NCI-H1930 (cell line): Measurements from ENCODE around the gene PFKL.
"Not testable (repeated sequence)": the region's sequence is repeated elsewhere in the genome, so short reads cannot be mapped to it uniquely, and the experiment has no call there.

Source experiments
- DNase-seq, 2 experiments: peaks; one replicate each; lab custom pipeline; 2025; lab: John Stamatoyannopoulos, UW

The PFKL gene

DNA sequence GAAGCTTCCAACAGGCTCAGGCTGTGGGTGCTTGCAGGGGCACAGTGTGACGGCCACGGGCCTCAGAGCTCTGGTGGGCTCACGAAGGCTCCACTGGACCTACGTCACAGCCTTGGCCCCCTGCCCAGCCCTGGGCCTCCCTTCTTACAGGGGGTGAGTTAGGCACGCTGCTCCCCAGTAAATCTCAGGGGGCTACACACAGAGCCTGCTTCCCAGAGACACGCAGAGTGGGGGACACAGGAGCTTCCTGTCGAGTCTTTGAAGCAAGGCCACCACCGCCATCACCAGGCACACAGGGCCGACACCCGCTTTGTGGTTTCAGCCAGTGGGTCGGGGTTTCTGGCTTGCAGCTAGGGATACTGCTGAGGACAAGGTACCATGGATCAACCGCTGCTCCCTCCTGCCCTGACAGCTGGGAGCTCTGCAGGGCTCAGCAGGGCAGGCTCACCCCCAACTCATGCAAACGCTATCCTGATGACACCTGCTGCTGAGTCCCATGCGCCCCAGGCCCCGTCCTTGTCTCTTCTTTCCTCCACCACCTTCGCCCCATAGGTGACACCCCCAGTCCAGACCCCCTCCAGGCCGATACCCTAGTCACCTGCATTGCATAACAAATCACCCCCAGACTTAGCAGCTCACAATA is 44.8 kb downstream of the PFKL start:
- DNase-seq, result no peak

DNA sequence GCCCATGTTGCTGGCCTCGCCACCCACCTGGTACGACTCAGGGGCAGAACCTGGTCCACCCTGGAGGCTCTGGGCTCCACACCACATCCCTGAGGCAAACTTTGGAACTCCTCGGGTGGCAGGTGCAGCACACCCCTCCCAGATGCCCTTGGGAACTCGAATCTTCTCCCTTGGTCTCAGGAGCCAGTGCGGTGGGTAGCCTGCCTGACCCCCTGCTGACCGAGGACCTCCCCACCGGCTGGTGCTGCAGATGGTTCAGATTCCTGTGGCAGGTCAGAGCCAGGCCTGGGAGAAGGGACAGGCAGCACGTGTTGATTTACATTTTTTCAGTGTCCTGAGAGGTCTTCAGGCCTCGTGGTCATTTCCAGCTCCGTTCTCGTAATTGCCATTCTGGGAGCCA is 45.6 kb downstream of the PFKL start:
- no peak for DNase-seq

DNA sequence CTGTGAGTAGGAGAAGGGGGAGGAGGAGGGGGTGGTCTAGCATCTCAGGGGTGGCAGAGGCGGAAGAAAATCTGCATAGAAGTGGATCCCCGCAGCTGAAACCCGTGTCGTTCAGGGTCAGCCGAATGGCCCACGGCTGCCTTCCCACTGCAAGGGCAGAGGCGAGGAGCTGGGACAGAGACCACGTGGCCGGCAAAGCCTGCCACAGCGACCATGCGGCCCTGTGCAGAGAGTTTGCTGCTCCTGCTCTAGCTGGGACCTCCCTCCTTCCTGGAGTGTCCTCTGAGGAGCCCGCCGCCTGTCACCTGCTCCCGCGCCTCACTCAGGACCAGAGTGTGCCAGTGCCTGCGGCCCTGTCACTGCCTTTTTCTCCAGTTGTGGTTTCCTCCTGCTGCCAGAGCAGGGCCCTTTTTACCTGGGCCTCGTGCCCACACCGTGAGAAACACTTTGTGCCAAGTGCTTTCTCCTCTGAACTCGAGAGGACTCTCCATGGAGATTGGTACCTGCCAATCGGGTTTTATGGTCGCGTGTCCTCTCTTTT is 48.1 kb downstream of the PFKL start:
- DNase-seq, result no peak

DNA sequence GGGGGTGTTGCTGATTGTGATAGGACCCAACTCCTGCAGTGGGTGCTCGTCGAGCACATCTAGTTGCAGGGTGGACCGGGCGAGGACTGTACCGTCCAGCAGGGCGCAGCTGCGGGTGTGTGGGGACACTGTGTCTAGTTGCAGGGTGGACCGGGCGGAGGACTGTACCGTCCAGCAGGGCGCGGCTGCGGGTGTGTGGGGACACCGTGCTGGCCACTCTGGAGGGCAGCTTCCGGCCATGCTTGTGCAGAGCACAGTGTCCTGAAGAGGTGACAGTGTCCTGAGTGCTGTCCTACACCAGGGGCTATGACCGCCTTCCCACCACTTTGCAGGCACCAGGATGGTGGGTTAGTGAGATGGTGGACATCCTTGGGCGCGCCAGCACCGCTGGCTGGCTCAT is 49.0 kb downstream of the PFKL start:
- DNase-seq, result no peak

DNA sequence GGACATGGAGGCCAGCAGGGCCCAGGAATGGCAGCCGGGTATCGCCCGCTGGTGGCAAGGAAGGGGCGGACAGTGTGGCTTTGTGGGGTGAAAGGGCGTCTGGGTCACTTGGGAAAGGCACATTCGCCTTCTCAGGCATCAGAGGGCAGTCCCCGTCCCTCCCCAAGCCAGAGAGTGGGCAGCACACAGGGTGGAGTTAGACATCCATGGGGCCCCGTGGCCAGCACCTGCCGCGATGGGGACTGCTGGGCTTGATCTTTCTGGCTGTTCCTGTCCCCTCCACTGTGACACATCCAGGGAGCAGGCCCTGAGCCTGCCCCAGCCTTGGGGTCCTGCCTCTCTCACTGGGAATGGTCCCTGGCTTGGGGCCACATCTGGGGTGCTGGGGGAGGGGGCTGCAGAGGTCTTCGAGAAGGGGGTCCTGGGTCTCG is 49.6 kb downstream of the PFKL start:
- no peak for DNase-seq

DNA sequence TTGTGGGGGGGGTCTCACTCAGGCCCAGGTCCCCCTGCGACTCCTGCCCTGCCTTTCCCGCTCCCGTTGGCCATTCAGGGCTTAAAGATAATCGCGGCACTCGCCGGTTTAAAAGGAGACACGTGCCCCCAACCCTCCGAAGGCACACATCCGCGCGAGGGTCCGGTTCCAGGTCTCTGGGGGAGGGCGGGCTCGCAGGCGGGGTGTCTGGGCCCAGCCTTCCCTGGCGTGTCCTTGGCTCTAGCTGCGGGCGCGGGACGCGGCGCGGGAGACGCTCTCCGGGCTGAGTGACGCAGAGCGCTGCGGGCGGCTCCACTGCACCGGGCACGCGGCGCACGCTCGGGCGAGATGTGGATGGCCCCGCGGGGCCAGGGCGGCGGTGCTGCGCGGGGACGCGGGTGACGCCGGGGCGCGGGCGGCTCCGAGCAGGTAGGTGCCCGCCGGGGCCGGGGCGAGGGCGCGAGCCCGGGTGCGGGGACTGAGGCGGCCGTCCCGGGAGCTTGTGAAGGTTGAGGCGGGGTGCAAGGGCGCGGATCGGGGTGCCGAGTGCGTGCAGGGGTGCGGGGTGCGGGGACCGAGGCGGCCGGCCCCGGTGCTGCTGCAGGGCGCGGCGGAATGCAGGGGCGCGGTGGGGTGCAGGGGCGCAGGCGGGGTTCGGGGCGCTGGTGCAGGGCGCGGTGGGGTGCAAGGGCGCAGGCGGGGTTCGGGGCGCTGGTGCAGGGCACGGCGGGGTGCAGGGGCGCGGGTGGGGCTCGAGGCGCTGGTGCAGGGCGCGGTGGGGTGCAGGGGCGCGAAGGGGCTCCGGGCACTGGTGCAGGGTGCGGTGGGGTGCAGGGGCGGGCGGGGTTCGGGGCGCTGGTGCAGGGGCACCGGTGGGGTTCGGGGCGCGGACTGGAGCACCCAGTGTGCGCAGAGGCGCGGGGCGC is 50.3 kb downstream of the PFKL start:
- DNase-seq, result no peak

DNA sequence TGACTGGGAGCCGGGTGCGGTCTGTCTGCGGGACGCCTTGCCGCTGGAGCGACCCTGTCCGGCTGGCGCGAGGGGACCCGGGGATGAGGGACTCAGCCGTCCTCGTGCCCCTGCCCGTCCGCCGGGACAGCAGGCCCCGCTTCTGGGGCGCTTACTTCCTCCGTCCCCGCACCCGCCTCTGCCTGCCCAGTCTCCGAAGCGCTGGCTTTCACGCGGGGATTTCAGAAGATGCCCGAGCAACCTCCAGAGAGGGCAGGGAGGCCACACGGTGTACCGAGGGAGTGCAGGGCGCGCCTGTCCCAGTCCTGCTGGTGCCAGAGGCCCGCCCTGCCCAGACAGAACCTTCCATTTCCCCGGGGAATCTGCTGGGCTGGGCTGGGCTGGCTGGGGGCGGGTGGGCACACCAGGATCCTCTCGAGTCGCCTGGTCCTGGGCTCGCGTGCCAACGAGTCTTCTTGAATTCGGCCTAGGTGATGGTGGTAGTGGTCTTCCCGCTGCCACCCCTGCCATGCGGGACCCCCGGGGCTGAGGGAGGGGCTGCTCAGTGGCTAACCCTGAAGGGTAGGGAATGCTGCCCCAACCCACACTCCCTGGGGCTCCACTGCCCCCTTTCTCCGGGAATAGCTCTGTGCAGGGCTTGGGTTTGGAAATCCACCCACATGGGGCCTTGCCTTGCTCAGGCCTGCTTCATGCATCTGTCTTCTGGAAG is 51.1 kb downstream of the PFKL start:
- DNase-seq, result no peak

DNA sequence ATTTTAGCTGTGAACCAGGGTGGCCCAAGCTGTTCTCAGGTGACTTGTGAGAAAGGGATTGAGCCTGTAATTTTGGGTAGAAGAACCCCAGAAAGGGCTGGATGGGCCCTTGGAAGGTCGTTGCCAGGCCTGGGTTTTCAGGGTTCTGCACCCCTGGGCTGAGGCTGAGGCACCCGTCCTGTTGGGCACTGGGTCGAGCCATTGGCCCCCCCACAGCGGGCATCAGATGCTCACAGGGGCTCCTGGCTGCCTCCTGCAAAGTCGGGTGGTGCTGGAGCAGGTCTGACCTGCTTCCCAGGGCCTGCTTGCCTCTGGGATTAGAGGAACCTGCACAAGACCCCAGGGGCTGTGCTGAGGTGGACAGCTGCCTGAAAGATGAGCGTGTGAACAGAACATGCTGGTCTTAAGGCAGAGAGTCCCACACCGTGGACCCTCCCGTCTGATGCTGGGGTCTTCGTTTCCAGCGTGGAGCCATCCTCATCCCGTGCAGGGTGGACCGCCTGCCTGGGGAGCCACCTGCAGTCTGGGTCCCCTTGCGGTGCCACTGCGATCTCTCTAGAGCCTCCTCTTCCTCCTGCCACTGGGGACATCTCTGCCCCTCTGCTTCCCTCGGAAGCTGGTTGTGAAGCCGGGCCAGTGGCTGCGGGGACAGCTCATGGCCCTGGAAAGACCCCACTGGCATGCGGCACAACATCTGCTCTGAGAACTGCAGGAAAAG is 51.8 kb downstream of the PFKL start:
- no peak for DNase-seq

DNA sequence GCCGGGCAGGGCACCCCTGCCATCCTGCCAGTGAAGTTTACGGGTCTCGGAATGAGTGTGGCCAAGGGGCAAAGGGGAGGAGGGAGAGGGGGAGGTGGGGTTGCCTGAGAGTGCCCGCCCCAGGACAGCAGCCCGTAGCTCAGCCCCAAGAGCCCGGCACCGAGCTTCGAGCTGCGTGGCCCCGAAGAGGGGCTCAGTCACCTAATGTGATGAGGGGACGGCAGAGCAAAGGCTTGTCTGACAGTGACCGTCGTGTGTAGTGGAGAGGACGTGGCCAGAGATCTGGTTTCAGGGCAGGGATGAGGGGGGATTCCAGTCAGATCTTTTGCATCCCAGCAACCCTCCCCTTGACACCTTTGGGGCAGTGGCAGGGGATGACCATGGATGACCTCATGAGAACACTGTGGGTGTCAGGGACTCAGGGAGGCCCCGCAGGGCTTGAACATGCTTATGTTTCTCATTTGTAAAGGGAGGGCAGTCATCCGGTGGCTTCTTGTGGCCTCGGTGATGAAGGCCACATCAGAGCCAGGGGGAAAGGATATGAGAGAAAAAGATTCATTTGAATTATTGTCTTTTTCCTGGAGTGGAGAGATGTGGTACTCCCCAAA is 52.5 kb downstream of the PFKL start:
- no peak for DNase-seq

DNA sequence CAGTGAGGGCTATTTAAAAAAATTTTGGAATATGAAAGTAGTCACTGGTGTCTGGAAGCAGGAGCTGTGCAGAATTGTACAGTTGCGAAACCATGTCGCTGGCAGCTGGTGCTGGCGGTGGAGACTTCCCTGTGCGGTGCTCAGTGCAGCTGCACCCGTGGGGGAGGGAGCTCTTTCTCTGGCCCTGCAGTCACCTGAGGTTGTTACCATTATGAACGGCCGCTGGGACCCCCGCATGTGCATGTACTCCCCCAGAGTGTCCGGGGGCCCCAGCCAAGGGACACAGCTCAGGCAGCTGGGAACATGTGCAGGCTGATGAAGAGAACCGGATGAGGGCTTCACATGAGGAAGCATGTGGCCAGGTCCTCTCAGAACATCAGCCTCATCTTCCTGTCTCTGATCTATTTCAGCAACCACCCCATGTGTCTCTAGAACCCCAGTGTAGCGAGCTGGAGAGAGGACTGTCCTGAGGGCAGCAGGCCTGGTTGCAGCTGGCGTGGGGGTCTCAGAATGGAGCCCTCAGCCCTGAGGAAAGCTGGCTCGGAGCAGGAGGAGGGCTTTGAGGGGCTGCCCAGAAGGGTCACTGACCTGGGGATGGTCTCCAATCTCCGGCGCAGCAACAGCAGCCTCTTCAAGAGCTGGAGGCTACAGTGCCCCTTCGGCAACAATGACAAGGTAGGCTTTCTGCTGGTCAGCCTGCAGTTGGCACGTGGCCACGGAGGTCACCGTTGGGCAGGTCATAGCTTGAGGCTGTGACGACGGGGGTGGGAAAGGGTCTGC is 53.5 kb downstream of the PFKL start, which contains the start of gene TRPM2:
Gene TRPM2 (plus strand): TSS at position 431 of the 780 bp plus-strand sequence. CDS start 80 bp downstream, at position 511.
- no peak for DNase-seq

DNA sequence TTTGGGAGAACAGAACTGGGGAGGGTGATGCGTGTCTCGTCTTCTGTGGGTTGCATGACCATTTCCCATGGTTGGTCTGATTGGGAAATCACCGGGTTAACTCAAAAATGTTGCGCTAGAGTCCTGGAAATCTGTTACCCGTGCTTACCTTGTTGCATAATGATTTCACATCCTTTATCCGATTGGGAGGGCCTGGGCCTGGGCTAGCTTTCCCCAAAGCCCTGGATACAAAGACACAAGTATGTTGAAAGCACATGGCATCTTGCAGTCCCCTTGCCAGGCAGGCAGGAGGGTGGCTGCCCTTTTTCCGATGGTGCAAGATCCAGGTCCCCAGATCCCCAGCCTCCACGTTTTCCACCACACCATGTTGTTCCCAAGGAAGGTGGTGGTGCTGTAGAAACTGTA is 54.1 kb downstream of the PFKL start:
- no peak for DNase-seq

DNA sequence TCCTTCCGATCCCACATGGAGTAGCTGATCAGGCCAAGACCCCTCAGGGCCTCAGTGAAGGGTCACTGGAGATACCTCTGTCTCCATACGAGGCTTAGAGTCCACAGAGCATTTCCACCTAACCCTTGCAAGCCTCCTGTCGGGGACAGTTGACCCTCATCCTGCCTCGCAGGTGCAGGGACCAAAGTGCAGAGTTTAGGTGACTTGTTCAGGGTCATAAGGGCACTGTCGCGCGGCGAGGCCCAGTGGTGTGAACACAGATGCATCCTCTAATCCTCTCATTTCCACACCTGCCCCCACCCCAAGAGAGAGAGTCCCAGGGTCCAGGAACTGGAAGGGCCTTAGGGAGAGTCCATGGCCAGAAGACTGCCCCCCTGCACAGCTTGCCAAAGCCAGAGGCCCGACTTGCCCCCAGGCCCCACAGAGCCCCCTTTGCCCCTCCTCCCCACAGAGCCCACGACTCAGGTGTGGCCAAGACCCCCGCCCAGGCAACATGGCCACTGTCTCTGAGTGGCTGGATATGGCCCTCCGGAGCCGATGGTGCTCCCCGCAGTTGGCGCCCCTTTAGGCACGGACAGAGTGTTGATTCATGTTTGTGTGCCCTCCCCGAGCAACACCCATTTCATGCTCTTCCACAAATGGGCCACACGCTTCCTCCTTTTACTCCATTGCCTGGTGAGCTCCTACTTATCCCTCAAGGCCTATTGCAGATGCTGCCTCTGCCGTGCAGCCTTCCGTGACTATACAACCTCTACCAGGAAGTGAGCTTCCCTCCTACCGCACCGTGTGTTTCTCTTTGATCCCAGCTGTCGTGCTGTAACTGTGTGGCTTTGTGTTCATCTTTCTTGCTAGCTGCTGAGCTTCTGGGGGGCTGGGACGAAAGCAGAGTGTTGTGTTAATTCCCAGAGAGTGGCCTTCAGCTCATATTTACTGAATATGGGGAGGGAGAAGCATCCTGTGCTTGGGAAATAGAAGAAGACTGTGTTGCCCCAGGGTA is 55.2 kb downstream of the PFKL start:
- DNase-seq, result no peak

DNA sequence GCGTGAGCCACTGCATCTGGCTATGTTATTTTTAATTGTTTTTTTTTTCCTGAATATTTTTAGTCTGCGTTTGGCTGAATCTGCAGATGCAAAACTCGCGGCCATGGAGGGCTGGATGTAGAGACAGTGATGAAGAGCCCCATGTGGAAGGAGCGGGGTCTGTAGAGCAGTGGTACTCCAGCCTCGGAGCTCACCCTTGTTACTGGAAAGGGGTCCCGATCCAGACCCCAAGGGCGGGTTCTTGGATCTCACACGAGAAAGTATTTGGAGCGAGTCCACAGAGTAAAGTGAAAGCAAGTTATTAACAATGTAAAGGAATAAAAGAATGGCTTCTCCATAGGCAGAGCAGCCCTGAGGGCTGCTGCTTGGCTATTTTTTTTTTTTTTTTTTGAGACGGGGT is 56.3 kb downstream of the PFKL start:
- DNase-seq, result no peak

DNA sequence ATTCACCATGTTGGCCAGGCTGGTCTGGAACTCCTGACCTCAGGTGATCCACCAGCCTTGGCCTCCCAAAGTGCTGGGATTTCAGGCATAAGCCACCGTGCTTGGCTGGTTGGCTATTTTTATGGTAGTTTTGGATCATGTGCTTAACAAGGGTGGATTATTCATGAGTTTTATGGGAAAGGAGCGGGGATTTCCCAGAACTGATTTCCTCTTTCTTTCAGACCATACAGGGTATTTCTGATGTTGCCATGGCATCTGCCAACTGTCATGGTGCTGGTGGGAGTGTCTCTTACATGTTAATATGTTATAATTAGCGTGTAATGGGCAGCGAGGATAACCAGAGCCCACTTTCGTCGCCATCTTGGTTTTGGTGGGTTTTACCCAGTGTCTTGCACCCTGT is 56.8 kb downstream of the PFKL start:
- no peak for DNase-seq

DNA sequence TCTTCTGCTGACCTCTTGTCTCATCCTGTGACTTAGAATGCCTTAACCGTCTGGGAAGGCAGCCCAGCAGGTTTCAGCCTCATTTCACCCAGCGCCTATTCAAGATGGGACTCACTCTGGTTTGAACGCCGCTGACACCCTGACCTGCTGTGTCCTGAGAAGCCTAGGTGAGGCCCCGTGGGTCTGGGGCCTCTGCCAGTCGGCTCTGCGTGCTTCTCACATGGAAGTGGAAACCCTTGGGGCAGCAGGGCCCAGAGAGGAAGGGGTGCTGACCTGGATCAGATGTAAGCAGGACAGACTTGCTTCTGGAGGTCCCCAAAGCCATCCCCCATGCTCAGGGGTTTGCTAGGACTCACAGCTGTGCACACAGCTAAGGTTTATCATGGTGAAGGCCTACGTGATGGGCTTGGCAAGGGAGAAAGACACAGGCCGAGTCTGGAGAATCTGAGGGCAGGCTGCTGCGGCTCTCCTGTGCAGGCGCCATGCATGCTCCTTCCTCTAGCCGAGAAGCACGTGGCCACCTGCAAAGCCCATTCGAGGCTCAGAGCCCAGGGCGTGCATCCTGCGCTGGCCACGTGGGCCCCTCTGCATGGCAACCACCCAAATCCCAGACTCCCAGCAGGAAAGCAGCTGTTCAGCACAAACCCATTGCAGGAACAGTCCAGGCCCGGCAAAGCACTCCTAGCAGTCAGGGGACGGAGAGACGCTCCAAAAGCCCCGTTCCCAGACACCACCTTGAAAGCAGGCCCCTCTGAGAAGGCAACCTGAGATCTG is 57.4 kb downstream of the PFKL start:
- no peak for DNase-seq

DNA sequence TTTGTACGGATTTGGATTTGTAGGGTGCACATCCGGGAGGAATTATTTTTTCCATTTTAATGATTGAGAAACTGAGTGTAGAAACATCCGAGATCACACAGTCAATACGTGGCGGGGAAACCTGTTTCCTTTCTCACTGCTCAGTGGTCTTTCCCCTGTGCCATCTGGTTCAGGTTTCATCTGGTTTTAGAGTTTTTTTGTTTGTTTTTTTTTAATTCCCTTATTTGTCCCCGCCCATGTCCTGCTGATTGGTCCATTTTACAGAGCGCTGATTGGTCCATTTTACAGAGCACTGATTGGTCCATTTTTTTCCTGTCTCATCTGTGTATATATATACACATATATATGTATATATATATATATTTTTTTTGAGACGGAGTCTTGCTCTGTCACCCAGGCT is 59.5 kb downstream of the PFKL start:
- DNase-seq, result no peak

DNA sequence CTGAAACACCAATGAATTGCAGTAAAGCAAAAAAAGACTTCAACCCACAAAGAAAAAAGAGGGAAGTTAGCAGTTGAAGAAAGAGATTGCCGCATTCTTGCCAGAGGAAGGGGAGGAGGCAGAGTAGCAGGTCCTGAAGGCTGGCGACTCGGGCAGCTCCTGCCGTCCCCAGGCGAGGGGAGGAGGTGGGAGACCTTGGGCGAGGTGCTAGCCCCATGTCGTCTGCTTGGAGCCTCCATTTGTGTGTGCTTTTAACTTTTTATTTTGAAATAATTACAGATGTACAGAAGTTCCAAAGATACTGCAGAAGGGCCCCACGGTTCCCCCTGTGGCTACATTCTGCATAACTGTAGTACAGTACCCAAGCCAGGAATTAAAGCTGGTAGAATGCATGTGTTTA is 60.3 kb downstream of the PFKL start:
- DNase-seq, result no peak

DNA sequence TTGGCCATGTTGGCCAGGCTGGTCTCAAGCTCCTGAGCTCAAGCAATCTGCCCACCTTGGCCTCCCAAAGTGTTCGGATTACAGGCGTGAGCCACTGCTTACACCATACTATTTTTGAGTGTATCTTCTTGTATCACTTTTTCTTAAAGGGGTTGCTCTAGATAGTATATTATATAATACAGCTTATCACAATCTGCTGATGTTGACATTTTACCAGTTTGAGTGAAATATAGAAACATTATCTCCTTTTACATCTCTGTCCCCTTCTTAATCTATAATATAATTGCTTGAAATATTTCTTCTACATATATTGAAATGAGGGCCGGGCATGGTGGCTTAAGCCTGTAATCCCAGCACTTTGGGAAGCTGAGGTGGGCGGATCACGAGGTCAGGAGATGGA is 62.0 kb downstream of the PFKL start:
- DNase-seq, result not testable (repeated sequence)

DNA sequence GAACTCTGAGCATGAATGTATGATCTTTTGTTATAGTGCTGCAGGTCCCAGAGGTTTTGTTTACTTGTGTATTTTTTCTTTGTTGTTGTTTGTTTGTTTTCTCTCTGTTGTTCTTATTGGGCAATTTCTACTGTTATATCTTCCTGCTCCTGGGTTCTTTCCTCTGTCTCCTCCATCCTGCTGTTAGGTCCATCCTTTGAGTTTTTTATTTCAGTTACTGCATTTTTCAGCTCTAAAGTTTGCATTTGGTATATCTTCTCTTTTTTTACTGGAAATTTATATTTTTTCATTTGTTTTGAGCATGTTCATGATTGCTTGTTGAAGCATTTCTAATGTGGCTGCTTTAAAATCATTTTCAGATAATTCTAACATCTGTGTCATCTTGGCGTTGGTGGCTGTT is 63.4 kb downstream of the PFKL start:
- no peak for DNase-seq
